HUES64 (cell line): ENCODE results near the gene CCSER1.

ENCODE experiments used
- H3K27ac ChIP-seq: 2 replicates; pipeline ENCODE4 v1.7.0; 2013; ENCODE audit warnings: low read depth, low read length, inconsistent platforms
- H3K27me3 ChIP-seq: 2 replicates; pipeline ENCODE4 v1.6.1; 2013; ENCODE audit warnings: mild to moderate bottlenecking, low read length; ENCODE audit not compliant: insufficient read depth
- H3K36me3 ChIP-seq: 2 replicates; pipeline ENCODE4 v1.6.1; 2013; ENCODE audit warnings: mild to moderate bottlenecking, low read length; ENCODE audit not compliant: insufficient read depth
- H3K4me1 ChIP-seq: 2 replicates; pipeline ENCODE4 v1.6.1; 2013; ENCODE audit warnings: mild to moderate bottlenecking, low read length, moderate library complexity; ENCODE audit not compliant: insufficient read depth
- H3K4me3 ChIP-seq: 2 replicates; pipeline ENCODE4 v1.5.1; 2013; ENCODE audit warnings: mild to moderate bottlenecking, low read length, moderate library complexity
- H3K9ac ChIP-seq: 2 replicates; pipeline ENCODE4 v1.6.1; 2013; ENCODE audit warnings: mild to moderate bottlenecking, low read depth, low read length
- H3K9me3 ChIP-seq: 2 replicates; pipeline ENCODE4 v1.6.1; 2013; ENCODE audit warnings: low read depth, low read length; ENCODE audit not compliant: insufficient read depth
- WGBS: fragments of 150-250, 120-280 bp; methylation state at CpG from one replicate; pipeline ENCODE4 v1.1.7; 2013; ENCODE audit warnings: missing lambda C conversion rate; 5-methylcytosine and 5-hydroxymethylcytosine counted together

CCSER1 gene

GRCh38 chr4:90237751-90238530, 110.7 kb downstream of the CCSER1 start:
- H3K4me3 ChIP-seq = no peak overlapping the region
- H3K4me1 ChIP-seq = no peaks in the 10 kb centered on the region
- H3K9ac ChIP-seq = no peak overlapping the region
- H3K27ac ChIP-seq = no peak overlapping the region
- 93% methylated on average over 3 of the region's 4 CpGs for WGBS
- no peaks in the 10 kb centered on the region for H3K36me3 ChIP-seq
- H3K9me3 ChIP-seq = no peaks in the 10 kb centered on the region
- H3K27me3 ChIP-seq = no peaks in the 10 kb centered on the region

- Histone ChIP-seq H3K9me3 (no peaks in the 10 kb centered on the region), H3K4me1 (no peaks in the 10 kb centered on the region), H3K27me3 (no peaks in the 10 kb centered on the region), H3K4me3 (no peak overlapping the region), H3K36me3 (no peaks in the 10 kb centered on the region), H3K9ac (no peak overlapping the region), H3K27ac (no peak overlapping the region)
- 73% methylated on average over 1 of the region's 1 CpG for WGBS
Measured at GRCh38 chr4:90240333-90240732, 113.1 kb downstream of the CCSER1 start.

- Histone ChIP-seq H3K9ac (no peak overlapping the region), H3K4me3 (no peak overlapping the region)
- 83% methylated on average over 1 of the region's 3 CpGs for WGBS
Measured at GRCh38 chr4:90241008-90241407, 113.8 kb downstream of the CCSER1 start.

GRCh38 chr4:90245837-90246236, 118.6 kb downstream of the CCSER1 start:
- no peak overlapping the region for H3K9ac ChIP-seq
- whole genome bisulfite sequencing = 100% methylated on average over 1 of the region's 1 CpG
- no peak overlapping the region for H3K4me3 ChIP-seq
- no peaks in the 10 kb centered on the region for H3K9me3 ChIP-seq
- no peaks in the 10 kb centered on the region for H3K4me1 ChIP-seq
- H3K27ac ChIP-seq = no peak overlapping the region
- H3K36me3 ChIP-seq = no peaks in the 10 kb centered on the region
- no peaks in the 10 kb centered on the region for H3K27me3 ChIP-seq

More at GRCh38 chr4:90241008-90241407, 113.8 kb downstream of the CCSER1 start:
- Histone ChIP-seq H3K27ac (no peak overlapping the region), H3K27me3 (no peaks in the 10 kb centered on the region), H3K36me3 (no peaks in the 10 kb centered on the region), H3K4me1 (no peaks in the 10 kb centered on the region), H3K9me3 (no peaks in the 10 kb centered on the region)

DNA sequence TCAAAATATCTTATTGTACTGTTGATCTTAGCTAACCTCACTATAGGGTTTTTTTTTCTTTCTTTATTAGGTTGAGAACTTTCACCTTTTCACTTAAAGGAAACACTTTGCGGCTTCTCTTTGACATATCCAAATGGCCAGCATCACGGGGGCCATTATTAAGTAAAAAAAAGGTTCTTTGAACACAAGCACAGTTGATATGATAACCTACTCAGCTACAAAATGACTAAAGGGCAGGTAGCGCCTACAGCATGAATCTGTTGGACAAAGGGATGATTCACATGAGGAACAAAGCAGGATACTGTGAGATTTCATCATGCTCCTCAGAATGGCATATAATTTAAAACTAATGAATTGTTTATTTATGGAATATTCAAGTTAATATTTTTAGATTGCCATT, 119.6 kb downstream of the CCSER1 start:
- Histone ChIP-seq H3K36me3 (no peaks in the 10 kb centered on the region), H3K27me3 (no peaks in the 10 kb centered on the region), H3K9ac (no peak overlapping the region), H3K9me3 (no peaks in the 10 kb centered on the region), H3K4me3 (no peak overlapping the region), H3K27ac (no peak overlapping the region), H3K4me1 (no peaks in the 10 kb centered on the region)
- 94% methylated on average over 3 of the region's 3 CpGs for WGBS

DNA sequence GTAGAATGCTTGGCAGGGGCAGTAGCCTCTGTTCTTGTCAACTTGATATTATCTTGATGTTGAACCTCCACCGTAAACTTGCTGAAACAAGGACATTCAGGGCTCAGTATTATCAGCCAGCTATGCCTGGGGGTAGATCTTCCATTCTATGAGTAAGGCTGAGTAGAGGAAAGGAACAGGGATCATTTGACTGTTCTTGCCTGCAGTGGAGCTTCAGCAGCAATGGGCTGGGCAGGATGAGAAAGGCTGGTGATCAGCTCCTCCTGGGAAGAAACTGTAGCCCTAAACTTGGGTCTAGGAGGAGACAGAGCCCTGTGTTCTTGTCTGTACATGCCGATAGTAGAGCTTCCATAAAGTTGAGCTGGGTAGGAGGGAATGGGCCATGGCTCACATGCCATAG, 127.2 kb downstream of the CCSER1 start:
- no peaks in the 10 kb centered on the region for H3K27me3 ChIP-seq
- H3K36me3 ChIP-seq = no peaks in the 10 kb centered on the region
- H3K4me3 ChIP-seq = no peak overlapping the region
- H3K9me3 ChIP-seq = no peaks in the 10 kb centered on the region
- H3K27ac ChIP-seq = no peak overlapping the region
- no peaks in the 10 kb centered on the region for H3K4me1 ChIP-seq
- 96% methylated on average over 2 of the region's 2 CpGs for WGBS
- no peak overlapping the region for H3K9ac ChIP-seq

- 94% methylated on average over 1 of the region's 1 CpG for WGBS
- Histone ChIP-seq H3K9me3 (no peaks in the 10 kb centered on the region), H3K9ac (no peak overlapping the region), H3K36me3 (no peaks in the 10 kb centered on the region), H3K27me3 (no peaks in the 10 kb centered on the region), H3K4me3 (no peak overlapping the region), H3K27ac (no peak overlapping the region), H3K4me1 (no peaks in the 10 kb centered on the region)
Measured at GRCh38 chr4:90274175-90274574, 147.0 kb downstream of the CCSER1 start.

- no peak overlapping the region for H3K27ac ChIP-seq
- no peaks in the 10 kb centered on the region for H3K36me3 ChIP-seq
- 90% methylated on average over 3 of the region's 3 CpGs for WGBS
- H3K4me3 ChIP-seq = no peak overlapping the region
- no peak overlapping the region for H3K9ac ChIP-seq
- peaks cover 8% of the 10 kb centered on the region for H3K4me1 ChIP-seq
- no peaks in the 10 kb centered on the region for H3K9me3 ChIP-seq
- H3K27me3 ChIP-seq = no peaks in the 10 kb centered on the region
Measured at GRCh38 chr4:90280954-90281353, 153.8 kb downstream of the CCSER1 start.

GRCh38 chr4:90281541-90282355, 154.6 kb downstream of the CCSER1 start:
- no peak overlapping the region for H3K4me3 ChIP-seq
- H3K9me3 ChIP-seq = no peaks in the 10 kb centered on the region
- H3K4me1 ChIP-seq = peaks cover 8% of the 10 kb centered on the region
- no peaks in the 10 kb centered on the region for H3K27me3 ChIP-seq
- 97% methylated on average over 2 of the region's 5 CpGs for WGBS
- H3K9ac ChIP-seq = no peak overlapping the region
- H3K36me3 ChIP-seq = no peaks in the 10 kb centered on the region
- H3K27ac ChIP-seq = no peak overlapping the region

GRCh38 chr4:90290345-90290744, 163.2 kb downstream of the CCSER1 start:
- Histone ChIP-seq H3K4me1 (no peaks in the 10 kb centered on the region), H3K27ac (no peak overlapping the region), H3K9me3 (no peaks in the 10 kb centered on the region), H3K27me3 (no peaks in the 10 kb centered on the region), H3K4me3 (no peak overlapping the region), H3K9ac (no peak overlapping the region), H3K36me3 (no peaks in the 10 kb centered on the region)
- 83% methylated on average over 3 of the region's 4 CpGs for WGBS

GRCh38 chr4:90292438-90292837, 165.2 kb downstream of the CCSER1 start:
- Histone ChIP-seq H3K27ac (no peak overlapping the region), H3K4me3 (no peak overlapping the region), H3K9me3 (no peaks in the 10 kb centered on the region), H3K4me1 (no peaks in the 10 kb centered on the region), H3K36me3 (no peaks in the 10 kb centered on the region), H3K27me3 (no peaks in the 10 kb centered on the region), H3K9ac (no peak overlapping the region)
